ENCODE data around the gene PRKCA. TPM values are rescaled to one million over a fixed set of nuclear protein-coding genes. Genes with fewer than 3 reads are reported as not detected.
A peak's percentile ranks its signal among the peaks of the same experiment; 100 is the strongest.

Gene PRKCA
- total RNA-seq, 6 experiments from 2014 or later, result 81.2 to 106 (median 92.9) TPM

- TF ChIP-seq CTCF (IDR thresholded peaks at IDR 0.05), result no peak
- Mint-ChIP-seq H3K27me3 (ENCODE audit: insufficient read depth) (no peaks in the 10 kb centered on the region; the same call in none of the 2 replicates), H3K4me1 (ENCODE audit: low read depth) (peaks cover 46% of the 10 kb centered on the region), H3K36me3 (ENCODE audit: low read depth) (peaks cover 21% of the 10 kb centered on the region), H3K27ac (no peak overlapping the region), H3K4me3 (no peak overlapping the region), H3K9me3 (no peaks in the 10 kb centered on the region)
- DNase-seq, result no peak
Observed at GRCh38 chr17:66417300-66417719, 114.9 kb downstream of the PRKCA start.

- DNase-seq, result no peak
- Mint-ChIP-seq H3K36me3 (ENCODE audit: low read depth) (peaks cover 27% of the 10 kb centered on the region), H3K9me3 (no peaks in the 10 kb centered on the region), H3K27me3 (ENCODE audit: insufficient read depth) (no peaks in the 10 kb centered on the region; the same call in none of the 2 replicates), H3K27ac (peak overlapping the region; percentile 91), H3K4me3 (peak overlapping the region; percentile 55; the same call in 1 of the 2 replicates), H3K4me1 (ENCODE audit: low read depth) (peaks cover 52% of the 10 kb centered on the region)
- TF ChIP-seq CTCF (IDR thresholded peaks at IDR 0.05), result no peak
Observed at GRCh38 chr17:66420961-66421371, 118.6 kb downstream of the PRKCA start.

- H3K9me3 Mint-ChIP-seq, result peaks cover 3% of the 10 kb centered on the region; the same call in 1 of the 2 replicates
- H3K4me1 Mint-ChIP-seq (ENCODE audit: low read depth), result peaks cover 58% of the 10 kb centered on the region
- H3K27me3 Mint-ChIP-seq (ENCODE audit: insufficient read depth), result peaks cover 2% of the 10 kb centered on the region
- peaks cover 34% of the 10 kb centered on the region for H3K36me3 Mint-ChIP-seq (ENCODE audit: low read depth)
- H3K4me3 Mint-ChIP-seq, result peak overlapping the region; percentile 57
- peak; percentile 54 for DNase-seq
- H3K27ac Mint-ChIP-seq, result peak overlapping the region; percentile 91
- TF ChIP-seq CTCF (IDR thresholded peaks at IDR 0.05), result no peak
Observed at GRCh38 chr17:66422186-66422585, 119.8 kb downstream of the PRKCA start.

DNA sequence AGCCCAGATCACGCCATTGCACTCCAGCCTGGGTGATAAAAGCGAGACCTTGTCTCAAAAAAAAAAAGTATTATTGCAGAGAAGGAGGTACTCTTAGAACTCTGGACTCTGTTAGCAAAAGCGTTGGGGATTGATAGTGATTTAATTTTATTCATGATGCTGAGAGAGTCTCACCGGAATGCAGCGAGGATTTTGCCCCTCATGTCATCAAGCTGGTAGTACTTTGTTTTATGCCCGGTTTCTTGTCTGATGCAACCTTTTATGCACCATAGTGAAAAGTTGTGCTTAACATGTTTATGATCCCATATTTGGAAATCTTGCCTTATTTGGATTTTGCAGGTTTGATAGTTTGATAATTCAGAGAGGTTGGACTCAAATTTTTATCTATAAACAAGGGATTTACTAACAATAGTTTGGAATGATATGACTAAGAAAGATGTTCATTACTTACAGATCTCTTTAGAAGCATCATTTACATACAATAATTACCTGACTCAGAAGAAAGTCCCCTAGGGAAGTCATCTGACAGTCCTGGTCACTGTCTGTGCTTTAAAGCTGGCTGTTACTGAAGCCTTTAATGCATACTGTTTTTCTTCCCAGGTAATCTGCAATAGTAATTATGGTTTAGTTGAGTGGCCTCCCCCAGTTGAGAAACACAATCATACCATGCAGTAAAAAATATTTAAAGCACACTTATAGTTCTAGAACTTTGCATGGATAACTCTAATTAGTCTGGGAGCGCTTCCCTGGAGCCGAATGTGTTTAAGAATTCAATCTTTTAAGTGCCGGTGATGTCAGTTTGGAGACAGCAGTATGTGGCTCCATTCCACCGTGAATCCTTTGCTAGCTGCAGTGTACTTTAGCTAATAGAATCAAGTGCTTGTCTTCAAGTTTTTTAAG, 120.9 kb downstream of the PRKCA start:
- Mint-ChIP-seq H3K4me3 (peak overlapping the region; percentile 57), H3K9me3 (peaks cover 3% of the 10 kb centered on the region; the same call in 1 of the 2 replicates), H3K4me1 (ENCODE audit: low read depth) (peaks cover 70% of the 10 kb centered on the region), H3K27me3 (ENCODE audit: insufficient read depth) (peaks cover 2% of the 10 kb centered on the region; the same call in 1 of the 2 replicates), H3K36me3 (ENCODE audit: low read depth) (peaks cover 45% of the 10 kb centered on the region), H3K27ac (peak overlapping the region; percentile 91)
- TF ChIP-seq CTCF (IDR thresholded peaks at IDR 0.05), result no peak
- DNase-seq, result no peak

DNA sequence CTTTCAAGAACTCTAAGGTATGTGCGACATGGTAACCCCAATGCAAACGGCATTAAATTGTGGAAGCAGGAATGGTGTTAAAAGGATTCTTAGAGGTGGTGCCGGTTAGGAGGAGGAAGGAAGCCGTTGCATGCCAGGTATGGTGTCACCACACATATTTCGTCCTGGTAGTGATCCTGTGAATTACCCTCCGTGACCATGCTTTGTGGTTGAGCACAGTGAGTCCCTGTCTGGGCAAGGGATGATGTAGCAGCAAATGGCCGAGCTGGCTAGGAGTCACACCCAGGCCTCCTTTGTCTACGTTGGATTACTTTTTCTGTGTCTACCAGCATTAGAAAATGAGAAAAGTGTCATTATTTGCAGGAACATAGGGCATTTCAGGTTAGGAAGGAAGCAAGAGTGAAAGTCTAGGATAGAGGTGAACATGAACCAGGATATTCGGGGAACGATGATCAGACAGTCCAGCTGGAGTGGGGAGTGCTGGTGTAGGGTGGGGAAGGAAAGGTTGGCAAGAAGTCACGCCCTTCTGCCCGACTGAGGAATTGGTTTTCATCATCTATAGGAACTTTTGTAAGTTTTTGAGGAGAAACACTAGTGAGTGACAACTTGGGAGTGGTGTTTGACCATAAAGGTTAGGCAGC, 123.5 kb downstream of the PRKCA start:
- H3K36me3 Mint-ChIP-seq (ENCODE audit: low read depth), result peaks cover 39% of the 10 kb centered on the region
- peaks cover 2% of the 10 kb centered on the region; the same call in 1 of the 2 replicates for H3K27me3 Mint-ChIP-seq (ENCODE audit: insufficient read depth)
- no peak overlapping the region for H3K27ac Mint-ChIP-seq
- DNase-seq, result no peak
- no peak for TF ChIP-seq CTCF (IDR thresholded peaks at IDR 0.05)
- H3K9me3 Mint-ChIP-seq, result peaks cover 3% of the 10 kb centered on the region; the same call in 1 of the 2 replicates
- H3K4me1 Mint-ChIP-seq (ENCODE audit: low read depth), result peaks cover 63% of the 10 kb centered on the region
- no peak overlapping the region for H3K4me3 Mint-ChIP-seq

All from HFFc6 (cell line).